Measurements from ENCODE around the gene MMP24.

The MMP24 gene

GRCh38 chr20:35286899-35287508, 60.5 kb downstream of the MMP24 start:
- in situ Hi-C loops (cut with MboI; ENCODE audit: low pct_unique_long_range_greater_than_20kb, low sequenced_read_pairs) = no loop called here
- no peak for DNase-seq

DNA sequence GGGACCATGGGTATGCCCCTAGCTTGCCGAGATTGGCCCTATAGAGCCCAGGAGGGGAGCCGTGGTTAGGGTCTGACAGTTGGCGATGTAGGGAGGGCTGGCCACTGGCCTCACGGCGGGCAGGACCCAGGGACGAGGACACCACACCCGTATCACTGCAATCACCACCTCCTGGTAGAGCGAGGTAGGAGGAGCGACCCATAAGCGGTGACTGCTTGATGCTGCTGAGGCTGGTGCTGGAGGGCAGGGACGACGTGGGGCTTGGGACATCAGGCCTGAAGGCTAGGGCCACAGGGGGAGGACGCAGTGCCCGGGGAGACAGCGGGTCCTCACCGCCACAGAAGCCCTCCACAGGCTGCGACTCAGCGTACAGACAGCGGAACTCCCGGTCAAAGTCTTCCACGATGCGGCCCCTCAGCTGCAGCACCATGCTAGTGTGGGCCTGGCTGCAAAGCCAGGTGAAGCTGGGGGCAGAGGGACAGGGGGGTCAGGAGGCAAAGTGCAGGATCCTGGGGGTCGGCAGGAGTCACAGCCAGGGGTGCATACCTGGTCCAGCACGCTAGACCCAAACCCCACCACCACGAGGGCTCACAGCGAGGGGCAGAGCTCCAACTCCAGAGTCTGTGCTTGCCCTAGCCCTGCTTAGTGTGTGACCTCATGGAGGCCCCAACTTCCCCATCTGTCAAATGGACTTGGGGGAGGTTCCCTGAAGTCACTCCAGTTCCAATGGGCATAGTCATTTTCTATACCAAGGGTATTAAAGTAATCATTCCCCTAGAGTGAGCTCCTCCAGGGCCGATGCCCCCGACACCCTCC, 61.2 kb downstream of the MMP24 start:
- in situ Hi-C loops (cut with MboI; ENCODE audit: low pct_unique_long_range_greater_than_20kb, low sequenced_read_pairs) = no loop called here

GRCh38 chr20:35288325-35289060, 62.0 kb downstream of the MMP24 start:
- no peak for DNase-seq
- in situ Hi-C loops (cut with MboI; ENCODE audit: low pct_unique_long_range_greater_than_20kb, low sequenced_read_pairs) = no loop called here

More for the DNA sequence above, 61.2 kb downstream of the MMP24 start:
- no peak for DNase-seq

DNA sequence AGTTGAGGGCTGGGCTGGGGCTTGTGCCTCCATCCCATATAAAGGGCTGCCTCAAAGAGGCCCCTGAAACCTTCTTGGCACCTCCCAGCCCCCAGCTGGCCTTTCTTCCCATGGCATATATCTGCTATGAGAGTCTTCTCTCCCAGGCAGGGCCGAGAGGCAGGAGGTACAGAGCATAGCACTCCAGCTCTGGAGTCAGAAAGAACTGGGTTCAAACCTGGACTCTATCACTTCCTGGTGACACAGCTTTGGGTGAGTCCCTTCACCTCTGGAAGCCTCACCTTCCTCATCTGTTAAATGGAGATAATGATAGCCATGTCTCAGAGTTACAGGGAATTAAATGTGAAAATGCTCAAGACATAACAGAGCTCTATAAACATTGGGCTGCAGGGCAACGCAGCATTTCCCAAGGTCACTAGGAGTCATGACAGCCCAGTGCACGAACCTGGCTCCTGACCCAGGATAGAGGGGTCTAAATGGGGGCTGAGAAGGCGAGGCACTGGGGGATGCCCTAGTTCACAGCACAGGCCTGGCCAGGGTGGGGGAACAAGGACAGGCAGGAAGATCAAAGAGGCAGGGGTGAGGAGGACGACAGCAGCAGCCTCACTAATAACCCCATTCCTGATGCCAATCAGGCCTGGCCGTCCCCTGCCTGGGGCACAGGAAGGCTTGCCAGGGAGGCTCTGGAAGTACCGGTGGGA, 63.8 kb downstream of the MMP24 start:
- in situ Hi-C loops (cut with MboI; ENCODE audit: low pct_unique_long_range_greater_than_20kb, low sequenced_read_pairs) = no loop called here
- DNase-seq = no peak

DNA sequence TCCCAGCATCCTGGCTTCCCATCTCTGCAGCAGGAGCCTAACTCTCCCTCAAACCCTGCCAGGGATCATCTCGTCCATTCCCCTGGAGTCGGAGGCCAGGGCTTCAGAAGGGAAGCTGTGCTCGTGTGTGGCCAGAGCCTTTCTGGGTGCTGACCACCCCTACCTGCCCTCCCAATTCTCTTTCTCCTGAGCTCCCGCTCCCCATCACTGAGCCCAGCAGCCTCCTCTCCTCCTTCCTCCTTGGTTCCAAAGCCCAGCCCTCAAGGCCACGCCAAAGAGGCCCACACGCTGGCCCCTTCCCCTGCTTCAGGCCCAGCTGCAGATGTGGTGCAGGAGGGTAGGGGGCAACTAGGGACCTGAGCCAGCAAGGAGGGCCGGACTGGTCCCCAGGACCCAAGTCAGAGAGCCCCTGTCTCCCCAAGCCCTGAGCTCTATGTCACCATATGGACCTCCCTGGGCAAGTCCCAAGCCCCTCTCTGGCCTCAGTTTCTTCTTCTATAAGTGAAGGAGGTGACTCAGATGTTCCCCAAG, 64.5 kb downstream of the MMP24 start:
- in situ Hi-C loops (cut with MboI; ENCODE audit: low pct_unique_long_range_greater_than_20kb, low sequenced_read_pairs) = no loop called here
- no peak for DNase-seq

DNA sequence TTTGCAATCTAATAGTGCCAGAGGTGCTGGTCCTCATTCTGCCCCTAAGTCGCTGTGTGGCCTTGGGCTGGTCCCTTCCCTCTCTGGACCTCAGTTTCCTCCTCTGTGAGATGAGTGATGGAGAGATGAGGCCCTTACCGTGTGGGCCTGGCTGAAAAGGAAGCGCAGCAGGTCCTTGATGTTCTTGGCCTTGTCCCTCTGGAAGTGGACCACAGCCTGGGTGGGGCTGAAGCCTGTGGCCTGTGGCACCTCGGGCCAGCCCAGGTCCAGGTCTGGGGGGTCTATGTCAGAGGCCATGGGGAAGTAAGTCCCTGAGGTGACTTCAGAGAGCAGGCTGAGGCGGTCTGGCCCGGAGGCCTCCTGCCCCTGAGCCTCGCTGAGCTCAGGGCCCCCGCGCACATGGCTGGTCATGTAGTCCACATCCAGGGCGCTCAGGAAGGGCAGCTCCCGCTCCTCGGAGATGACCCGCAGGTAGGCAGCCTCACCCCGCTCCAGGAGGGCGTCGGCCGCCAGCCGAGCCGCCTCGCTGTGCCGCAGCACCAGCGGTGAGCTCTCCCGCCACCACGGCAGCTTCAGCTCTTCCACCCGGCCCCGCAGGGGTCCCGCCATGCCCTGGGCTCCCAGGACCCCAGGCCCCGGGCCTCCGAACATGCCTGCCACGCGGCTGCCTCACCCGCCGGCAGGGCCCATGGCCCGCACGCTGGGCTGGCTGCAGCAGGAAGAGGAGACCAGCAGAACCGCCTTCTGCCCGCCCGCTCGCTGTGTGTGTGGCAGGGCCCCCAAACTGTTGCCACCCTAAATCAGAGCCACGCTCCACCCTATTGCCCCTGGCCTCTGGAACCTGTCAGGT, 65.4 kb downstream of the MMP24 start, which contains the start of gene FAM83C:
FAM83C (minus strand) TSS at position 772 of the 850 bp plus-strand sequence; CDS start at position 651, 121 bp downstream.
- no peak for DNase-seq
- in situ Hi-C loops (cut with MboI; ENCODE audit: low pct_unique_long_range_greater_than_20kb, low sequenced_read_pairs) = no loop called here

- no peak for DNase-seq
- in situ Hi-C loops (cut with MboI; ENCODE audit: low pct_unique_long_range_greater_than_20kb, low sequenced_read_pairs) = no loop called here
Measured at GRCh38 chr20:35292504-35293285, 66.2 kb downstream of the MMP24 start.

- DNase-seq = no peak
- in situ Hi-C loops (cut with MboI; ENCODE audit: low pct_unique_long_range_greater_than_20kb, low sequenced_read_pairs) = no loop called here
Measured at GRCh38 chr20:35293303-35294292, 67.1 kb downstream of the MMP24 start.

DNA sequence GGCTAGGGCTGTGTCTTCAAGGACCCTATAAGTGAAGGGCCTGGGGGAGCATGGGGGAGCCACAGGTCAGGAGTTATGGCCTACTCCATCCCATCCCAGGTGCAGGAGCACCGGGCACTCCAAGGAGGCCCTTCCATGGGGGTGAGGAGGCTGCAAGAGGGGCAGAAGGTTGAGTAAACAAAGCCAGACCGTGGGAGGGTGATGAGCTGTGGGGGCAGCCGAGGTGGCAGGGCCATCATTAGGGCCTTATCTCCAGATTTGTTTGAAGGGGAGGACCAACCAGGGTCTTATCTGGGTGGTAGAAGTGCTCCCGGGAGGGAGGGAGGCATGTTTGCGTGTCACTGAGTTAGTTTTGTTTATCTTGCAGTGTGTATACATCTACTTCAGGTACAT, 67.8 kb downstream of the MMP24 start:
- in situ Hi-C loops (cut with MboI; ENCODE audit: low pct_unique_long_range_greater_than_20kb, low sequenced_read_pairs) = no loop called here
- no peak for DNase-seq

DNA sequence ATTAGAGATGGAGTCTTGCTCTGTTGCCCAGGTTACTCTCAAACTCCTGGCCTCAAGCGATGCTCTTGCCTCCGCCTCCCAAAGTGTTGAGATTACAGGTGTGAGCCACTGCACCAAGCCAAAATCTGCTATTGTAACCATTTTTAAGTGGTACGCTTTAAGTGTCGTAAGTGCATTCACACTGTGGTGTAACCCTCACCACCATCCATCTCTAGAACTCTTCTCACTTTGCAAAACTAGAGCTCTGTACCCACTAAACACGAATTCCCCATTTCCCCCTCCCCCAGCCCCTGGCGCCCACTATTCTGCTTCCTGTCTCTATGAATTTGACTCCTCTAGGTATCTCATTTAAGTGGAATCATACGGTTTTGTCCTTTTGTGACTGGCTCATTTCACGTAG, 68.6 kb downstream of the MMP24 start:
- no peak for DNase-seq
- in situ Hi-C loops (cut with MboI; ENCODE audit: low pct_unique_long_range_greater_than_20kb, low sequenced_read_pairs) = no loop called here

- in situ Hi-C loops (cut with MboI; ENCODE audit: low pct_unique_long_range_greater_than_20kb, low sequenced_read_pairs) = no loop called here
Measured at GRCh38 chr20:35295674-35296073, 69.2 kb downstream of the MMP24 start.

GRCh38 chr20:35296101-35296554, 69.6 kb downstream of the MMP24 start:
- in situ Hi-C loops (cut with MboI; ENCODE audit: low pct_unique_long_range_greater_than_20kb, low sequenced_read_pairs) = no loop called here

More at GRCh38 chr20:35295674-35296073, 69.2 kb downstream of the MMP24 start:
- no peak for DNase-seq

GRCh38 chr20:35297155-35297554, 70.7 kb downstream of the MMP24 start:
- in situ Hi-C loops (cut with MboI; ENCODE audit: low pct_unique_long_range_greater_than_20kb, low sequenced_read_pairs) = no loop called here
- no peak for DNase-seq

More at GRCh38 chr20:35296101-35296554, 69.6 kb downstream of the MMP24 start:
- no peak for DNase-seq

- DNase-seq = no peak
Measured at GRCh38 chr20:35297740-35298139, 71.2 kb downstream of the MMP24 start.

DNA sequence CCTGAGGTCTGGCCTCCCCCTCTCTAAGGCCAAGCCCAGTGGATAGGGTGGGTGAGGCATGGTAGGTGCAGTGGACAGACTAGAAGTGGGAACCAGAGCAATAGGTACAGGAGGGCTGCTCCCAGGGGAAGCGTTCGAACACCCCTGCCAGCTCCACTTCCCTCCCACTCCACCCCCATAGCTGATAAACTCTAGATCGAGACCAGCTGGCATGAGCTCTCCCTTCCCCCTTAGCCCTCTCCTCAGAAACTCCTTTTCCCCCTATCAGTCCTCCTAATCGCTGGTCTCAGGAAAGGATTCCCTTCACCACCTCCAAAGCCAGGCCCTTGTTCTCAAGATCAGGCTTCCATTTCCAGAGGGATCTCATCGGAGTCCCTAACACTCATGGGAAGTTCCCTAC, 71.8 kb downstream of the MMP24 start:
- no peak for DNase-seq
- in situ Hi-C loops (cut with MboI; ENCODE audit: low pct_unique_long_range_greater_than_20kb, low sequenced_read_pairs) = no loop called here

More at GRCh38 chr20:35297740-35298139, 71.2 kb downstream of the MMP24 start:
- in situ Hi-C loops (cut with MboI; ENCODE audit: low pct_unique_long_range_greater_than_20kb, low sequenced_read_pairs) = no loop called here

GRCh38 chr20:35299780-35300179, 73.3 kb downstream of the MMP24 start:
- DNase-seq = no peak
- in situ Hi-C loops (cut with MboI; ENCODE audit: low pct_unique_long_range_greater_than_20kb, low sequenced_read_pairs) = no loop called here
